Activated naive CD8-positive, alpha-beta T cell treated with anti-CD3 and anti-CD28 coated beads, Interleukin-2, amount 50 U/mL, for 24 hours (primary cell): Measurements from ENCODE around the gene GJB5.
"Not testable (repeated sequence)": the region's sequence is repeated elsewhere in the genome, so short reads cannot be mapped to it uniquely, and the experiment has no call there.

Source experiments
- ATAC-seq: fragments of 150-1000 bp; cut with Tn5 transposase; one replicate; pipeline ENCODE4 v1.10.0; 2021
- DNase-seq: peaks from one replicate; pipeline ENCODE4 v3.0.0; 2021
- H3K27ac Mint-ChIP-seq: one replicate; pipeline ENCODE4 v1.8.0; 2021; ENCODE audit warnings: mild to moderate bottlenecking, mixed read lengths
- H3K27me3 Mint-ChIP-seq: one replicate; pipeline ENCODE4 v1.8.0; 2021; ENCODE audit warnings: mixed read lengths
- H3K36me3 Mint-ChIP-seq: one replicate; pipeline ENCODE4 v1.8.0; 2021; ENCODE audit warnings: low read depth, mixed read lengths
- H3K4me1 Mint-ChIP-seq: one replicate; pipeline ENCODE4 v1.8.0; 2021; ENCODE audit warnings: mixed read lengths
- H3K4me3 Mint-ChIP-seq: one replicate; pipeline ENCODE4 v1.8.0; 2021; ENCODE audit warnings: mild to moderate bottlenecking, moderate library complexity, mixed read lengths
- H3K9me3 Mint-ChIP-seq: one replicate; pipeline ENCODE4 v1.8.0; 2021; ENCODE audit warnings: mixed read lengths

The GJB5 gene

GRCh38 chr1:34757386-34757785, 2.5 kb downstream of the GJB5 start:
- ATAC-seq (no peak), DNase-seq (no peak)
- H3K27ac Mint-ChIP-seq = no peak overlapping the region
- H3K4me3 Mint-ChIP-seq = no peak overlapping the region
- no peaks in the 10 kb centered on the region for H3K9me3 Mint-ChIP-seq
- H3K36me3 Mint-ChIP-seq = no peaks in the 10 kb centered on the region
- no peaks in the 10 kb centered on the region for H3K27me3 Mint-ChIP-seq
- H3K4me1 Mint-ChIP-seq = no peaks in the 10 kb centered on the region

- Mint-ChIP-seq H3K4me1 (no peaks in the 10 kb centered on the region), H3K9me3 (no peaks in the 10 kb centered on the region), H3K36me3 (no peaks in the 10 kb centered on the region), H3K4me3 (no peak overlapping the region), H3K27me3 (no peaks in the 10 kb centered on the region), H3K27ac (no peak overlapping the region)
- DNase-seq (no peak), ATAC-seq (no peak)
These were observed 3.9 kb downstream of the GJB5 start for GRCh38 chr1:34758751-34759150.

GRCh38 chr1:34759503-34760357, 4.9 kb downstream of the GJB5 start, which contains the start of gene GJB4:
TSS of gene GJB4 (plus strand) at chr1:34759740. CDS start at chr1:34761255, 1,515 bp downstream.
- H3K9me3 Mint-ChIP-seq = no peaks in the 10 kb centered on the region
- no peak for ATAC-seq

GRCh38 chr1:34761176-34761761, 6.4 kb downstream of the GJB5 start:
- DNase-seq (no peak), ATAC-seq (no peak)
- no peaks in the 10 kb centered on the region for H3K36me3 Mint-ChIP-seq
- H3K4me3 Mint-ChIP-seq = no peak overlapping the region
- no peaks in the 10 kb centered on the region for H3K4me1 Mint-ChIP-seq
- H3K27me3 Mint-ChIP-seq = no peaks in the 10 kb centered on the region
- no peaks in the 10 kb centered on the region for H3K9me3 Mint-ChIP-seq
- H3K27ac Mint-ChIP-seq = no peak overlapping the region

More at GRCh38 chr1:34759503-34760357, 4.9 kb downstream of the GJB5 start, which contains the start of gene GJB4:
- no peaks in the 10 kb centered on the region for H3K4me1 Mint-ChIP-seq
- no peak within 1 kb of the TSS for H3K27ac Mint-ChIP-seq
- no peak within 1 kb of the TSS for H3K4me3 Mint-ChIP-seq
- no peaks in the 10 kb centered on the region for H3K36me3 Mint-ChIP-seq
- no peak for DNase-seq
- H3K27me3 Mint-ChIP-seq = no peaks in the 10 kb centered on the region

- Mint-ChIP-seq H3K9me3 (no peaks in the 10 kb centered on the region), H3K4me1 (no peaks in the 10 kb centered on the region), H3K4me3 (no peak overlapping the region), H3K36me3 (no peaks in the 10 kb centered on the region), H3K27ac (no peak overlapping the region), H3K27me3 (no peaks in the 10 kb centered on the region)
- no peak for ATAC-seq
- no peak for DNase-seq
These were observed 7.0 kb downstream of the GJB5 start for GRCh38 chr1:34761776-34762307.

- ATAC-seq = no peak
- H3K36me3 Mint-ChIP-seq = no peaks in the 10 kb centered on the region
- DNase-seq = no peak
- H3K27me3 Mint-ChIP-seq = no peaks in the 10 kb centered on the region
- H3K4me1 Mint-ChIP-seq = no peaks in the 10 kb centered on the region
- H3K9me3 Mint-ChIP-seq = no peaks in the 10 kb centered on the region
- H3K27ac Mint-ChIP-seq = no peak overlapping the region
- H3K4me3 Mint-ChIP-seq = no peak overlapping the region
These were observed 7.8 kb downstream of the GJB5 start for GRCh38 chr1:34762474-34763141.

- Mint-ChIP-seq H3K27ac (no peak overlapping the region), H3K4me3 (no peak overlapping the region), H3K36me3 (no peaks in the 10 kb centered on the region), H3K9me3 (no peaks in the 10 kb centered on the region), H3K27me3 (no peaks in the 10 kb centered on the region), H3K4me1 (no peaks in the 10 kb centered on the region)
- ATAC-seq (no peak), DNase-seq (no peak)
These were observed 8.4 kb downstream of the GJB5 start for GRCh38 chr1:34763142-34763781.

GRCh38 chr1:34768856-34769255, 14.0 kb downstream of the GJB5 start:
- Mint-ChIP-seq H3K9me3 (no peaks in the 10 kb centered on the region), H3K36me3 (no peaks in the 10 kb centered on the region), H3K4me3 (no peak overlapping the region), H3K4me1 (no peaks in the 10 kb centered on the region), H3K27me3 (peaks cover 2% of the 10 kb centered on the region), H3K27ac (no peak overlapping the region)
- no peak for DNase-seq
- ATAC-seq = no peak

DNA sequence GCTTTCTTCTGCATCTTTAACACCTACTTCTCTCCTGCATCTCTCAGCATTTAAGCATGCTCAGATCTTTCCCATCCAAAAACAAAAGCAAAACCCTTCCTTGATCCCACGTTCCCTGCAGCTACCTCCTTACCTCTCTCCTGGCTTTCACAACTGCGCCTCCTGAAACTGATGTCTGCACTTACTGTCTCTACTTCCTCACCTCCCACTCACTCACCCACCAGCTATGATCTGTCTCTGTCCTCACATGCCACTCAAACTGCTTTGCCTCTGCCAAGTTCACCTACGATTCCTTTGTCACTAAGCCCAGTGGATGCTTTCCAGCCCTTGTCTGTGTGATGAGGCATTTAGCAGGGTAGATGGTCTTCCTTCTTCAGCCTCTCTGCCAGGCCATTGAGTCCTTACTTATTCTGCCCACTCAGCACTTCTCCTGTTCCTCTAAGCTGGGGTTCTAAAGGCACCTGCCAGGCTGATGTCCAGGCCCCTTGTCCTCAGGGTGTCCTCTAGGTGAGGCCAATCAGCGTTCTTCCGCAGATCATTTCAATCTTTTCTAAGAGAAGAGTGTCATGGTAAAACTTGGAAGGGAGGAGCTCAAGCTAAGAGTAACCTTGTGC, 16.2 kb downstream of the GJB5 start:
- Mint-ChIP-seq H3K9me3 (no peaks in the 10 kb centered on the region), H3K27me3 (peaks cover 2% of the 10 kb centered on the region), H3K27ac (no peak overlapping the region), H3K4me1 (no peaks in the 10 kb centered on the region), H3K36me3 (no peaks in the 10 kb centered on the region), H3K4me3 (no peak overlapping the region)
- no peak for ATAC-seq
- DNase-seq = no peak

DNA sequence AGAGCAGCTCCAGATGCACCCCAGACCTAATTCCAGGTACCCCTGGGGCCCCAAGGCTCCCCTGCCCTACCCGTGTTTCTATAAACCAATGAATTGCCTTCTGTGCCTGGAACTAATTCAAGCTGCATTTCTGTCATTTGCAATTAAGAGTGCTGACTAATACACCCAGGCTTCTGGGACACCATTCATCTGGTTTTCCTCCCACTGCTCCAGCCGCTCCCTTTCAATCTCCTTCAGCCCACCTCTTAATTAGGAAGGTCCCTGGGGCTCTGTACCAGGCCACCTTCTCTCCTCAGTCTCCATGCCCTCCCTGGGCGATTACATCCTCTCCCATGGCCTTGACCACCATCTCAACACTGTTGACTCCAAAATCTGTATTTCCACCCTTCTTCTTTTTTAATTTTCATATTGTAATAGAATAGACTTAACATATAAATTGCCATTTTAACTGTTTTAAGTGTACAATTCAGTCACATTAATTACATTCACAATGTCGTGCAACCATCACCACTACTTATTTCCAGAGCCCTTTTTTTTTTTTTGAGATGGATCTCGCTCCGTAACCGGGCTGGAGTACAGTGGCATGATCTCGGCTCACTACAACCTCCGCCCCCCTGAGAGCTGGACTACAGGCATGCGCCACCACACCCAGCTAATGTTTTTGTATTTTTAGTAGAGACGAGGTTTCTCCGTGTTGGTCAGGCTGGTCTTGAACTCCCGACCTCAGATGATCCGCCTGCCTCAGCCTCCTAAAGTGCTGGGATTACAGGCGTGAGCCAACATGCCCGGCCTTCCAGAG, 16.9 kb downstream of the GJB5 start:
- H3K36me3 Mint-ChIP-seq = no peaks in the 10 kb centered on the region
- DNase-seq (no peak), ATAC-seq (no peak)
- no peaks in the 10 kb centered on the region for H3K9me3 Mint-ChIP-seq
- H3K4me3 Mint-ChIP-seq = no peak overlapping the region
- H3K27ac Mint-ChIP-seq = no peak overlapping the region
- no peaks in the 10 kb centered on the region for H3K4me1 Mint-ChIP-seq
- peaks cover 2% of the 10 kb centered on the region for H3K27me3 Mint-ChIP-seq

GRCh38 chr1:34773114-34773513, 18.3 kb downstream of the GJB5 start:
- ATAC-seq, H3K4me3 Mint-ChIP-seq, H3K9me3 Mint-ChIP-seq, DNase-seq, H3K36me3 Mint-ChIP-seq, H3K27me3 Mint-ChIP-seq, H3K27ac Mint-ChIP-seq, H3K4me1 Mint-ChIP-seq: not testable (repeated sequence)

GRCh38 chr1:34774957-34775356, 20.1 kb downstream of the GJB5 start:
- ATAC-seq (no peak), DNase-seq (no peak)
- Mint-ChIP-seq H3K27ac (no peak overlapping the region), H3K4me3 (no peak overlapping the region), H3K9me3 (no peaks in the 10 kb centered on the region), H3K36me3 (no peaks in the 10 kb centered on the region), H3K27me3 (peaks cover 18% of the 10 kb centered on the region), H3K4me1 (no peaks in the 10 kb centered on the region)

DNA sequence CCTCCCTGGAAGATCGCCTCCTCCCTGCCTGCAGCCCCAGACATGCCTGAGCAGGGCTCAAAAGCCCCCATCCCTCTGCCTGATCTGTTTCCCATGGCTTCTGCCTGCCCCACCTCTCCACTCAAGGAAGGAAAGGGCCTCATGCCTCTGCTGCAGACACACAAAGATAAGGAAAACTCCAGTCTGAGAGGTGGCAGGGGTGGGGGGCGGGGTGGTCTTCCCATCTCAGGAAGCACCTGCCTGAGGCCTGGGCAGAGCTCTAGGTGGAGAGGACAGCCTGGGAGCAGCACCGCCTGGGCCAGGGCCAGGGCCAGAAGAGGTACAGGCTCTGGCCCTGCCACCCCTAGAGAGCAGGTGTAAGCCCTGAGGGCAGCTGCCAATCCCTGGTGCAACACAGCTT, 22.1 kb downstream of the GJB5 start:
- Mint-ChIP-seq H3K4me3 (no peak overlapping the region), H3K9me3 (no peaks in the 10 kb centered on the region), H3K36me3 (no peaks in the 10 kb centered on the region), H3K4me1 (no peaks in the 10 kb centered on the region), H3K27ac (no peak overlapping the region), H3K27me3 (peaks cover 28% of the 10 kb centered on the region)
- DNase-seq (no peak), ATAC-seq (no peak)
